Measurements from ENCODE around the gene CACNA1C.

DNA sequence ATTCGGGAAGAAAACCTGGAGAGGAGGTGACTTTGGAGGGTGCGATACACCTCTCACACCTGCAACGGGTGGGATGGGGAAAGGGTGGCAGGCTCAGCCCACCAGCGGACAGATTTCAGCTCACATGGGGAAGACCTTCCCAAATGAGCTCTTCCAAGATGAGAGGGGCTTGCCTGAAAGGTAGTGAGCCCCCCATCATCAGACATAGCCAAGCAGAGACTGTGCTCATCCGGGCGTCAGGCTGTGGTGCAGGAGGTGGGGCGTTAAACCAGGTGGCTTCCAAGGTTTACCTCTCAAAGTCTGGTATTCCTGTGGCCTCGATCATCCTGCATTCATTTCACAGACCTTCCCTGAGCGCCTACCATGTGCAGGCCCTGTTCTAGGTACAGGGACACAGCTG lies 636.6 kb downstream of the CACNA1C start:
- TF ChIP-seq, protein P1, sequence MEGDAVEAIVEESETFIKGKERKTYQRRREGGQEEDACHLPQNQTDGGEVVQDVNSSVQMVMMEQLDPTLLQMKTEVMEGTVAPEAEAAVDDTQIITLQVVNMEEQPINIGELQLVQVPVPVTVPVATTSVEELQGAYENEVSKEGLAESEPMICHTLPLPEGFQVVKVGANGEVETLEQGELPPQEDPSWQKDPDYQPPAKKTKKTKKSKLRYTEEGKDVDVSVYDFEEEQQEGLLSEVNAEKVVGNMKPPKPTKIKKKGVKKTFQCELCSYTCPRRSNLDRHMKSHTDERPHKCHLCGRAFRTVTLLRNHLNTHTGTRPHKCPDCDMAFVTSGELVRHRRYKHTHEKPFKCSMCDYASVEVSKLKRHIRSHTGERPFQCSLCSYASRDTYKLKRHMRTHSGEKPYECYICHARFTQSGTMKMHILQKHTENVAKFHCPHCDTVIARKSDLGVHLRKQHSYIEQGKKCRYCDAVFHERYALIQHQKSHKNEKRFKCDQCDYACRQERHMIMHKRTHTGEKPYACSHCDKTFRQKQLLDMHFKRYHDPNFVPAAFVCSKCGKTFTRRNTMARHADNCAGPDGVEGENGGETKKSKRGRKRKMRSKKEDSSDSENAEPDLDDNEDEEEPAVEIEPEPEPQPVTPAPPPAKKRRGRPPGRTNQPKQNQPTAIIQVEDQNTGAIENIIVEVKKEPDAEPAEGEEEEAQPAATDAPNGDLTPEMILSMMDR (IDR thresholded peaks at IDR 0.05) = no peak
- no peak for TF ChIP-seq POLR2A (IDR thresholded peaks at IDR 0.05)
